IPS-18a (cell line): Measurements from ENCODE around the gene CDC42SE2.
A peak's percentile ranks its signal among the peaks of the same experiment; 100 is the strongest.
"Not testable (repeated sequence)": the region's sequence is repeated elsewhere in the genome, so short reads cannot be mapped to it uniquely, and the experiment has no call there.

Source experiments
- H3K27ac ChIP-seq: one replicate; pipeline ENCODE4 v1.5.1; 2013; ENCODE audit warnings: low read length
- H3K27me3 ChIP-seq: one replicate; pipeline ENCODE4 v1.6.1; 2013; ENCODE audit warnings: mild to moderate bottlenecking, low read length; ENCODE audit not compliant: control insufficient read depth, insufficient read depth
- H3K36me3 ChIP-seq: one replicate; pipeline ENCODE4 v1.6.1; 2013; ENCODE audit warnings: low read depth, low read length; ENCODE audit not compliant: control insufficient read depth
- H3K4me1 ChIP-seq: one replicate; pipeline ENCODE4 v1.6.1; 2013; ENCODE audit warnings: low read depth, low read length; ENCODE audit not compliant: control insufficient read depth
- H3K4me3 ChIP-seq: one replicate; pipeline ENCODE4 v1.5.1; 2013; ENCODE audit warnings: low read length
- H3K9ac ChIP-seq: one replicate; pipeline ENCODE4 v1.6.1; 2013; ENCODE audit warnings: mild to moderate bottlenecking, low read length, moderate library complexity
- H3K9me3 ChIP-seq: one replicate; pipeline ENCODE4 v1.6.1; 2013; ENCODE audit warnings: low read depth, low read length; ENCODE audit not compliant: control insufficient read depth

Gene CDC42SE2

GRCh38 chr5:131303537-131303936, 39.7 kb downstream of the CDC42SE2 start:
- Histone ChIP-seq H3K36me3 (no peaks in the 10 kb centered on the region), H3K27me3 (no peaks in the 10 kb centered on the region), H3K9ac (no peak overlapping the region), H3K27ac (no peak overlapping the region), H3K4me1 (no peaks in the 10 kb centered on the region), H3K9me3 (peaks cover 4% of the 10 kb centered on the region), H3K4me3 (no peak overlapping the region)

DNA sequence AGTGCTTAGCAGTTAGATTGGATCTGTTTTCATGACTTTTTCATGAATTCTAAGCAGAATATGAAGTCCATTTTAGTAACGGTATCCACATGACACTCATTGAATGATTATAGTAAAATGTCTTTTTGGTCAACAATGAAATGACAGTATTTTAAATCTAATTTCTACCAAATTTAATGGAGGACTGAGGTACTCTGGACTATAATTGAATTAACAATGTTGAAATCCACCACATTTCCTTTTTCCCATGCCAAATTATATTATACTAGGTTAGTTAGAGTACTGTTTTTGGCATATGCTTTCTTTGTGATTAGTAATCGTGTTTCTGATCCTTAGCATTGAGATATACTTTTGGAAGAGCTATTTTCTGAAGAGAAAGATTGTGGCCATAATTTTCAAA, 40.6 kb downstream of the CDC42SE2 start:
- Histone ChIP-seq H3K36me3 (no peaks in the 10 kb centered on the region), H3K27ac (no peak overlapping the region), H3K4me1 (no peaks in the 10 kb centered on the region), H3K27me3 (no peaks in the 10 kb centered on the region), H3K9ac (no peak overlapping the region), H3K9me3 (peaks cover 4% of the 10 kb centered on the region), H3K4me3 (no peak overlapping the region)

GRCh38 chr5:131305138-131305689, 41.4 kb downstream of the CDC42SE2 start:
- H3K36me3 ChIP-seq, result no peaks in the 10 kb centered on the region
- no peaks in the 10 kb centered on the region for H3K4me1 ChIP-seq
- H3K9me3 ChIP-seq, result peaks cover 4% of the 10 kb centered on the region
- H3K27me3 ChIP-seq, result no peaks in the 10 kb centered on the region
- H3K4me3 ChIP-seq, result no peak overlapping the region
- no peak overlapping the region for H3K9ac ChIP-seq
- H3K27ac ChIP-seq, result no peak overlapping the region

GRCh38 chr5:131305906-131306305, 42.1 kb downstream of the CDC42SE2 start:
- H3K27me3 ChIP-seq, result no peaks in the 10 kb centered on the region
- no peak overlapping the region for H3K27ac ChIP-seq
- H3K4me1 ChIP-seq, result no peaks in the 10 kb centered on the region
- peaks cover 4% of the 10 kb centered on the region for H3K9me3 ChIP-seq
- no peaks in the 10 kb centered on the region for H3K36me3 ChIP-seq
- H3K4me3 ChIP-seq, result no peak overlapping the region
- H3K9ac ChIP-seq, result no peak overlapping the region

DNA sequence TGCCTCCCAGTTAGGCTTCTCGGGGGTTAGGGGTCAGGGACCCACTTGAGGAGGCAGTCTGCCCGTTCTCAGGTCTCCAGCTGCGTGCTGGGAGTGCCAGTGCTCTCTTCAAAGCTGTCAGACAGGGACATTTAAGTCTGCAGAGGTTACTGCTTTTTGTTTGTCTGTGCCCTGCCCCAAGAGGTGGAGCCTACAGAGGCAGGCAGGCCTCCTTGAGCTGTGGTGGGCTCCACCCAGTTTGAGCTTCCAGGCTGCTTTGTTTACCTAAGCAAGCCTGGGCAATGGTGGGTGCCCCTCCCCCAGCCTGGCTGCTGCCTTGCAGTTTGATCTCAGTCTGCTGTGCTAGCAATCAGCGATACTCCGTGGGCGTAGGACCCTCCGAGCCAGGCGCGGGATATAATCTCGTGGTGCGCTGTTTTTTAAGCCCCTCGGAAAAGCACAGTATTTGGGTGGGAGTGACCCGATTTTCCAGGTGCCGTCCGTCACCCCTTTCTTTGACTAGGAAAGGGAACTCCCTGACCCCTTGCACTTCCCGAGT, 48.5 kb downstream of the CDC42SE2 start:
- not testable (repeated sequence) for H3K27me3 ChIP-seq, H3K27ac ChIP-seq, H3K36me3 ChIP-seq, H3K9me3 ChIP-seq, H3K4me3 ChIP-seq
- peaks cover 18% of the 10 kb centered on the region for H3K4me1 ChIP-seq
- peak overlapping the region; percentile 28 for H3K9ac ChIP-seq

DNA sequence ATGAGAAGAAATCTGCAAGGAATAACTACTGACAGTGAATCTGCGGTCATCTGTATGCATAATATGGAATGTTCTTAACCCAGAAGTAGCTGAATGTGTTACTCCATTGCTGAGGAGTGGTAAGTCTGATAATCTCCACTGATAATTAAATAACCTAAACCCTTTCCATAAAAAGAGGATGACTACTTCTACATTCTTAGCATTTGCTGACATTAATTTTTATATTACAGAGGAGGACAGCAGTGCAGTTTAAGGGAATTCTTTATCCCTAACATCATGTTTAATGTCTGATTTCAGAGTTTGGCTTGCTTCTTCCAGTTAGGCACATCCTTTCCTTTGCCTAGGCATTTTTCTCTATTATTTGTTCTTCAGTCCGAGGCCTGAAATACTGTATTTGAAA, 52.2 kb downstream of the CDC42SE2 start:
- Histone ChIP-seq H3K27me3 (no peaks in the 10 kb centered on the region), H3K9me3 (no peaks in the 10 kb centered on the region), H3K36me3 (no peaks in the 10 kb centered on the region), H3K4me3 (no peak overlapping the region), H3K27ac (no peak overlapping the region), H3K4me1 (peaks cover 18% of the 10 kb centered on the region), H3K9ac (no peak overlapping the region)

- H3K27me3 ChIP-seq, result no peaks in the 10 kb centered on the region
- no peaks in the 10 kb centered on the region for H3K9me3 ChIP-seq
- H3K4me3 ChIP-seq, result no peak overlapping the region
- peaks cover 18% of the 10 kb centered on the region for H3K4me1 ChIP-seq
- no peak overlapping the region for H3K27ac ChIP-seq
- H3K9ac ChIP-seq, result no peak overlapping the region
- H3K36me3 ChIP-seq, result no peaks in the 10 kb centered on the region
Observed at GRCh38 chr5:131316822-131317221, 53.0 kb downstream of the CDC42SE2 start.

DNA sequence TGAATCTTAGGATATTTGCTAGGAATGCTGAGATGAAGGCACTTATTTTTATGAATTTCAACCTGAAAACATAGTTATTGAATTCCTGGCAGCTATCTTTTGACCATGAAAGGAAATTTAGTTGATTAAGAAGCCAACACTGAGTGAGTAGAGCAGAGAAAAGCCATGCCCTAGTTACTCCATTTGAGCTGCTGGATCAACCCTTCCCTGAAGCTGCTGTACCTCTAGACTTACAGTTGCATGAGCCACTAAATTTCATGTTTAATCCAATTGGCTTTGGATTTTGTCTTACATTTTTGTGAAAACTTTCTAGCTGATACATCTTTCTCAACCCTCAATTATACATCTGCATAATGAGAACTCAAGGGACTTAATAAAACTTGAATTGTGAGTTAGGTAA, 54.6 kb downstream of the CDC42SE2 start:
- Histone ChIP-seq H3K9ac (no peak overlapping the region), H3K36me3 (no peaks in the 10 kb centered on the region), H3K27me3 (no peaks in the 10 kb centered on the region), H3K27ac (no peak overlapping the region), H3K4me3 (no peak overlapping the region), H3K4me1 (peaks cover 16% of the 10 kb centered on the region), H3K9me3 (no peaks in the 10 kb centered on the region)

DNA sequence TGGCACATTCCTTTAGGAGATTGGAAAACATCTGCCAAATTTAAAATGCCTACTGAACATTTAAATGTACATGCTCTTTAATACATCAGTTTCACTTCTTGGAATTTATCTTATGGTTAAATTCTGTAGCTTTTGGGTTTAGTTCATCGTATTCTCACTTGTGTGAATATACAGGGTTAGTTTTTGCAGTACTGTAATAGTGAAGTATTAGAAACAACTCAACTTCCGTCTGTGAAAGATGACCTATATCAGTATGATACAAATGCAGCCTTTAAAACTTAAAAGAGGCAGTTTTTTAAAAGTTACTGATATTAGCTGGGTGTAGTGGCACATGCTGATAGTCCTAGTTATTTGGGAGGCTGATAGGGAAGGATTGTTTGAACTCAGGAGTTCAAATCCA, 57.2 kb downstream of the CDC42SE2 start:
- Histone ChIP-seq H3K4me3 (no peak overlapping the region), H3K27me3 (no peaks in the 10 kb centered on the region), H3K27ac (no peak overlapping the region), H3K36me3 (no peaks in the 10 kb centered on the region), H3K4me1 (peaks cover 18% of the 10 kb centered on the region), H3K9me3 (no peaks in the 10 kb centered on the region), H3K9ac (no peak overlapping the region)

GRCh38 chr5:131322926-131323325, 59.1 kb downstream of the CDC42SE2 start:
- H3K36me3 ChIP-seq, result no peaks in the 10 kb centered on the region
- no peak overlapping the region for H3K27ac ChIP-seq
- H3K4me3 ChIP-seq, result no peak overlapping the region
- no peak overlapping the region for H3K9ac ChIP-seq
- H3K27me3 ChIP-seq, result no peaks in the 10 kb centered on the region
- no peaks in the 10 kb centered on the region for H3K9me3 ChIP-seq
- H3K4me1 ChIP-seq, result peaks cover 18% of the 10 kb centered on the region

DNA sequence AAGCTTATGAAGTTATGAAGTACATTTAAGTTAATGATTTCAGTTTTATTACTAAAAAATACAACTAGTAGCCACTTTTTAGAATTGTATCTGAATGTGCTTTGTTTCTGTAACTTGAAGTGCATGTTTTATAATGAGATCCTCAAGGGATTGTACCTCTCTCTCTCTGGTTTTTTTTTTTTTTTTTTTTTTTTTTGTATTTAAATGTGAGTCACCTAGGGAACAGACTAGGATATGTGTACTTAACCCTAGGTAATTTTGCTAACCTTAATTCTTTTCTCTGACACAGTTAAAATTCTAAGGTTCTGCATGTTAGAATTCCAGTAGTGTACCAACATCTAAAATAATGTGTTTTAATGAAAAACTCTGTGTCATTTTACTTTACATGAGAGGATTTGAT, 59.5 kb downstream of the CDC42SE2 start:
- Histone ChIP-seq H3K9me3 (no peaks in the 10 kb centered on the region), H3K27me3 (no peaks in the 10 kb centered on the region), H3K9ac (no peak overlapping the region), H3K4me3 (no peak overlapping the region), H3K4me1 (peaks cover 18% of the 10 kb centered on the region), H3K27ac (no peak overlapping the region), H3K36me3 (no peaks in the 10 kb centered on the region)

DNA sequence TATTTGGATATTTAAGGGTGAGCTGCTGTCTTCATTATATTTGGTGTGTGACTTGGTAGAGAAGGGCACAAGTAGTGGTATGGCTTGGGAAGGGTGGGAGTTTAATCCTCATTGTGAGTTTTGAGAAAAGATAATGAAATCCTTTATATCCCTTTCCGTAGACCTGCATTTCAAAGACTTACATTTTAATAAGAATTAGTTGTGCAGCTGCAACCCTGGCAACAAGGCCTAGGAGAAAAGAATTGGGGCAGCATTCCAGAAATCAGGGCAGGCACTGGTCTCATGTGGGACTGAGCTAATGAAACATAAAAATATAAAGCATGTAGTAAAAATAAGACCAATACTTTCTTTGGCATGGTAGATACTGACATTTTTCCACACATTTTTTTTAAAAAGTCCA, 60.5 kb downstream of the CDC42SE2 start:
- no peaks in the 10 kb centered on the region for H3K36me3 ChIP-seq
- H3K27me3 ChIP-seq, result no peaks in the 10 kb centered on the region
- H3K27ac ChIP-seq, result no peak overlapping the region
- peak overlapping the region; percentile 2 for H3K4me3 ChIP-seq
- peaks cover 18% of the 10 kb centered on the region for H3K4me1 ChIP-seq
- peak overlapping the region; percentile 37 for H3K9ac ChIP-seq
- no peaks in the 10 kb centered on the region for H3K9me3 ChIP-seq
